IPS DF 6.9 (cell line): ENCODE measurements around the gene WDR86.

ENCODE experiments used
- DNase-seq: peaks from one replicate; pipeline ENCODE4 v3.0.0-alpha.2; 2013; ENCODE audit warnings: low read depth, low spot score
- H3K27ac ChIP-seq: one replicate; pipeline ENCODE4 v1.5.1; 2013; ENCODE audit warnings: low read length, control low read depth
- H3K27me3 ChIP-seq: 2 replicates; pipeline ENCODE4 v1.6.1; 2013; ENCODE audit warnings: mild to moderate bottlenecking, low read length; ENCODE audit not compliant: control insufficient read depth, insufficient read depth
- H3K36me3 ChIP-seq: 2 replicates; pipeline ENCODE4 v1.6.1; 2013; ENCODE audit warnings: low read length; ENCODE audit not compliant: control insufficient read depth, insufficient read depth
- H3K4me1 ChIP-seq: 2 replicates; pipeline ENCODE4 v1.6.1; 2013; ENCODE audit warnings: low read length; ENCODE audit not compliant: control insufficient read depth, insufficient read depth
- H3K4me3 ChIP-seq: 2 replicates; pipeline ENCODE4 v1.5.1; 2013; ENCODE audit warnings: mild to moderate bottlenecking, low read length
- H3K9me3 ChIP-seq: 2 replicates; pipeline ENCODE4 v1.6.1; 2013; ENCODE audit warnings: low read length, inconsistent platforms; ENCODE audit not compliant: control insufficient read depth, insufficient read depth
- WGBS: extraction: QIAGEN DNeasy Blood & Tissue Kit; methylation state at CpG from one replicate; pipeline ENCODE4 v1.1.7; 2013; ENCODE audit warnings: mixed read lengths, missing lambda C conversion rate; ENCODE audit not compliant: insufficient read length, insufficient coverage; 5-methylcytosine and 5-hydroxymethylcytosine counted together

WDR86 gene

GRCh38 chr7:151415375-151416105, 5.7 kb upstream of the WDR86 start:
- Histone ChIP-seq H3K27me3 (peaks cover 2% of the 10 kb centered on the region; the same call in 1 of the 2 replicates), H3K4me3 (no peak overlapping the region), H3K4me1 (peaks cover 6% of the 10 kb centered on the region), H3K36me3 (no peaks in the 10 kb centered on the region), H3K9me3 (no peaks in the 10 kb centered on the region), H3K27ac (no peak overlapping the region)
- DNase-seq: no peak
- no CpG with 5 or more reads among the region's 3 CpGs for WGBS

GRCh38 chr7:151413241-151413640, 3.4 kb upstream of the WDR86 start:
- no peaks in the 10 kb centered on the region for H3K36me3 ChIP-seq
- WGBS: no CpG with 5 or more reads among the region's 4 CpGs
- H3K4me1 ChIP-seq: peaks cover 9% of the 10 kb centered on the region
- no peak overlapping the region for H3K27ac ChIP-seq
- no peak for DNase-seq
- H3K4me3 ChIP-seq: no peak overlapping the region
- no peaks in the 10 kb centered on the region for H3K9me3 ChIP-seq
- peaks cover 2% of the 10 kb centered on the region; the same call in 1 of the 2 replicates for H3K27me3 ChIP-seq

GRCh38 chr7:151412318-151412717, 2.5 kb upstream of the WDR86 start:
- DNase-seq: no peak
- Histone ChIP-seq H3K9me3 (no peaks in the 10 kb centered on the region), H3K27me3 (peaks cover 2% of the 10 kb centered on the region; the same call in 1 of the 2 replicates), H3K4me3 (no peak overlapping the region), H3K27ac (no peak overlapping the region), H3K36me3 (no peaks in the 10 kb centered on the region), H3K4me1 (peaks cover 9% of the 10 kb centered on the region)
- no CpG with 5 or more reads among the region's 4 CpGs for WGBS

- Histone ChIP-seq H3K4me3 (no peak overlapping the region), H3K36me3 (no peaks in the 10 kb centered on the region), H3K9me3 (no peaks in the 10 kb centered on the region), H3K27me3 (no peaks in the 10 kb centered on the region; the same call in 1 of the 2 replicates), H3K27ac (no peak overlapping the region), H3K4me1 (peaks cover 9% of the 10 kb centered on the region)
- no CpG with 5 or more reads among the region's 6 CpGs for WGBS
- no peak for DNase-seq
These were observed 1.7 kb upstream of the WDR86 start for GRCh38 chr7:151411551-151411950.

- Histone ChIP-seq H3K4me3 (peak overlapping the region; percentile 59; the same call in 1 of the 2 replicates), H3K4me1 (peaks cover 11% of the 10 kb centered on the region), H3K27me3 (no peaks in the 10 kb centered on the region; the same call in 1 of the 2 replicates), H3K36me3 (no peaks in the 10 kb centered on the region), H3K9me3 (no peaks in the 10 kb centered on the region), H3K27ac (no peak overlapping the region)
- DNase-seq: no peak
- no CpG with 5 or more reads among the region's 55 CpGs for WGBS
These were observed 860 bp upstream of the WDR86 start for GRCh38 chr7:151410405-151411390.

GRCh38 chr7:151408839-151409666, 785 bp downstream of the WDR86 start:
- Histone ChIP-seq H3K4me3 (peak overlapping the region; percentile 59), H3K9me3 (no peaks in the 10 kb centered on the region), H3K4me1 (peaks cover 15% of the 10 kb centered on the region), H3K27ac (no peak overlapping the region), H3K27me3 (no peaks in the 10 kb centered on the region; the same call in 1 of the 2 replicates), H3K36me3 (no peaks in the 10 kb centered on the region)
- no CpG with 5 or more reads among the region's 61 CpGs for WGBS
- DNase-seq: peak; percentile 43

- Histone ChIP-seq H3K4me3 (peak overlapping the region; percentile 59; the same call in 1 of the 2 replicates), H3K27me3 (no peaks in the 10 kb centered on the region; the same call in 1 of the 2 replicates), H3K36me3 (no peaks in the 10 kb centered on the region), H3K9me3 (no peaks in the 10 kb centered on the region), H3K27ac (no peak overlapping the region), H3K4me1 (peaks cover 15% of the 10 kb centered on the region)
- WGBS: no CpG with 5 or more reads among the region's 7 CpGs
- no peak for DNase-seq
These were observed 1.4 kb downstream of the WDR86 start for GRCh38 chr7:151408498-151408838.

GRCh38 chr7:151406886-151407583, 2.8 kb downstream of the WDR86 start:
- Histone ChIP-seq H3K36me3 (no peaks in the 10 kb centered on the region), H3K4me3 (no peak overlapping the region), H3K4me1 (peaks cover 15% of the 10 kb centered on the region), H3K27ac (no peak overlapping the region), H3K27me3 (no peaks in the 10 kb centered on the region; the same call in 1 of the 2 replicates), H3K9me3 (no peaks in the 10 kb centered on the region)
- no peak for DNase-seq
- WGBS: no CpG with 5 or more reads among the region's 9 CpGs

GRCh38 chr7:151406051-151406875, 3.6 kb downstream of the WDR86 start:
- H3K4me3 ChIP-seq: no peak overlapping the region
- no peak overlapping the region for H3K27ac ChIP-seq
- H3K36me3 ChIP-seq: no peaks in the 10 kb centered on the region
- no CpG with 5 or more reads among the region's 24 CpGs for WGBS
- no peaks in the 10 kb centered on the region for H3K9me3 ChIP-seq
- no peak for DNase-seq
- peaks cover 11% of the 10 kb centered on the region for H3K4me1 ChIP-seq
- H3K27me3 ChIP-seq: no peaks in the 10 kb centered on the region; the same call in 1 of the 2 replicates
